ENCODE results near the gene PSMD5. TPM values are rescaled to one million over a fixed set of nuclear protein-coding genes. Genes with fewer than 3 reads are reported as not detected.
A peak's percentile ranks its signal among the peaks of the same experiment; 100 is the strongest.

PSMD5 gene
- total RNA-seq, 1 donor = 32.6 TPM

DNA sequence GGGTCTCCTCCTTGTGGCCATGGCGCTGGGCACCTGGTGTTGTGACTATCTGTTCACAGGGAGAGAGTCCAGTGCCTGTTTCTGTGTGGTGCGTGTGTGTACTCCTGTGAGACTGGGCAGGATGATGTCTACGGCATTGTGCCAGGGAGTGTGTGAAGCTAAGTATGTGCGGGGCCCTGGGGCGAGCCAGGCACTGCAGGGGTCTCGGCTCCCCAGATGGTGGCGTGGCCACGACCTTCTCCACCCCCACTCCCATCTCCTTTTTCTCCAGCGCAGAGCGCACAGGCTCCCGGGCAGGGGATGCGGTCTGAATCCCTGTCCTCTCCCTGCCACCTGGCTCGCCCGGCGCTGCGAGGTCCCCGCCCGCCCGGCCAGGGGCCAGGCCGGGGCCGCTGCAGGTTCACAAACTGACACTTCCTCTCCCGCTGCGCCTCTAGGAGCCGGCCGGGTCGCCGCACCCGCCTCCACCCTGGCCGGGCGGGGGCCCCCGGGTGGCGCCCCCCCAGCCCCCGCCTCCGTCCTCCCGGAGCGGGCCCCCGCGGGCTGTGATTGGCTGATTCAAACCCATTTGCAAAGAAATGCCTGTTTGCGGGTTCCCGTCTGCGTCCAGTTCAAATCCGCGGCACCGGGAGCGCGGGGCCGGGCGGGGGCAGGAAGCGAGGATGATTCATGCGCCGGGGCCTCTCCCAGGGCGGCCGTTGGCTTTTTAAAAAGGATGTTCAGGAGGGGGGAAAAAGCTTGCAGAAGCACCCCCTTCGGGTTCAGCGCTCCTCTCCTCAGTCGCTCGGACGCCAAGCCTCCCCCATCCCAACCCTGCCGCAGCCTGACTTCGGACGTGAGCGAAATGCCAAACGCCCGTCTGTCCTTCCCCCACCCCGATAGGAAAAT, 33.5 kb upstream of the PSMD5 start:
- H3K4me3 ChIP-seq (ENCODE audit: insufficient read depth, low read length) = peak overlapping the region; percentile 79
- peaks cover 18% of the 10 kb centered on the region for H3K36me3 ChIP-seq (ENCODE audit: insufficient read depth, low read length)
- peak; percentile 99 for DNase-seq (ENCODE audit: insufficient read length, low spot score, missing footprints)
- peak overlapping the region; percentile 87 for H3K4me2 ChIP-seq (ENCODE audit: insufficient read depth, low read length)
- no peaks in the 10 kb centered on the region for H3K9me3 ChIP-seq (ENCODE audit: low read depth, low read length)
- TF ChIP-seq, protein P1, sequence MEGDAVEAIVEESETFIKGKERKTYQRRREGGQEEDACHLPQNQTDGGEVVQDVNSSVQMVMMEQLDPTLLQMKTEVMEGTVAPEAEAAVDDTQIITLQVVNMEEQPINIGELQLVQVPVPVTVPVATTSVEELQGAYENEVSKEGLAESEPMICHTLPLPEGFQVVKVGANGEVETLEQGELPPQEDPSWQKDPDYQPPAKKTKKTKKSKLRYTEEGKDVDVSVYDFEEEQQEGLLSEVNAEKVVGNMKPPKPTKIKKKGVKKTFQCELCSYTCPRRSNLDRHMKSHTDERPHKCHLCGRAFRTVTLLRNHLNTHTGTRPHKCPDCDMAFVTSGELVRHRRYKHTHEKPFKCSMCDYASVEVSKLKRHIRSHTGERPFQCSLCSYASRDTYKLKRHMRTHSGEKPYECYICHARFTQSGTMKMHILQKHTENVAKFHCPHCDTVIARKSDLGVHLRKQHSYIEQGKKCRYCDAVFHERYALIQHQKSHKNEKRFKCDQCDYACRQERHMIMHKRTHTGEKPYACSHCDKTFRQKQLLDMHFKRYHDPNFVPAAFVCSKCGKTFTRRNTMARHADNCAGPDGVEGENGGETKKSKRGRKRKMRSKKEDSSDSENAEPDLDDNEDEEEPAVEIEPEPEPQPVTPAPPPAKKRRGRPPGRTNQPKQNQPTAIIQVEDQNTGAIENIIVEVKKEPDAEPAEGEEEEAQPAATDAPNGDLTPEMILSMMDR (IDR thresholded peaks at IDR 0.05; ENCODE audit: extremely low read depth, low read depth, low read length) = no peak
- H3K27ac ChIP-seq (ENCODE audit: low read depth, low read length) = peak overlapping the region; percentile 46
- H3K27me3 ChIP-seq (ENCODE audit: insufficient read depth, low read length) = no peaks in the 10 kb centered on the region
- H3K79me2 ChIP-seq (ENCODE audit: insufficient read depth, low read length) = no peaks in the 10 kb centered on the region
- H3K4me1 ChIP-seq (ENCODE audit: insufficient read depth, low read length) = peaks cover 12% of the 10 kb centered on the region
- peak overlapping the region; percentile 77 for H2AFZ ChIP-seq (ENCODE audit: low read length)
- H4K20me1 ChIP-seq (ENCODE audit: insufficient read depth, low read length) = no peaks in the 10 kb centered on the region

DNA sequence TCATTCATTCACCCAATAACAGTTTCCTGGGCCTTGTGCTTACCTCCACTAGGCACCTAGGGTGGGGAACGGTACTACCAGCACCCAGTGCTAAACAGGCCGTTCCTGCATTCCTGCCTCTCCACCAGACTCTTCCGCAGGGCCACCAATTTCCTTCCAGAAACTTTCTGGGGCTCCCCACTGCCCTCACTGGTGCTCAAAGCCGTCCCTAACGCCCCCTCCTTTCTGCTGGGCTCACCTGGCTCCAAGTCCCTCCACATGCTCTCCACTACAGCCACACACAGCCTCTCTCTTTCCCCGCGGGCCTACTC, 32.9 kb upstream of the PSMD5 start:
- H3K4me3 ChIP-seq (ENCODE audit: insufficient read depth, low read length) = peak overlapping the region; percentile 79
- no peaks in the 10 kb centered on the region for H4K20me1 ChIP-seq (ENCODE audit: insufficient read depth, low read length)
- TF ChIP-seq, protein P1 (IDR thresholded peaks at IDR 0.05; ENCODE audit: extremely low read depth, low read depth, low read length) = no peak
- peak overlapping the region; percentile 43 for H3K27ac ChIP-seq (ENCODE audit: low read depth, low read length)
- no peaks in the 10 kb centered on the region for H3K9me3 ChIP-seq (ENCODE audit: low read depth, low read length)
- peaks cover 12% of the 10 kb centered on the region for H3K4me1 ChIP-seq (ENCODE audit: insufficient read depth, low read length)
- H2AFZ ChIP-seq (ENCODE audit: low read length) = peak overlapping the region; percentile 65
- peak overlapping the region; percentile 87 for H3K4me2 ChIP-seq (ENCODE audit: insufficient read depth, low read length)
- DNase-seq (ENCODE audit: insufficient read length, low spot score, missing footprints) = no peak
- H3K79me2 ChIP-seq (ENCODE audit: insufficient read depth, low read length) = no peaks in the 10 kb centered on the region
- no peaks in the 10 kb centered on the region for H3K27me3 ChIP-seq (ENCODE audit: insufficient read depth, low read length)
- H3K36me3 ChIP-seq (ENCODE audit: insufficient read depth, low read length) = peaks cover 18% of the 10 kb centered on the region

DNA sequence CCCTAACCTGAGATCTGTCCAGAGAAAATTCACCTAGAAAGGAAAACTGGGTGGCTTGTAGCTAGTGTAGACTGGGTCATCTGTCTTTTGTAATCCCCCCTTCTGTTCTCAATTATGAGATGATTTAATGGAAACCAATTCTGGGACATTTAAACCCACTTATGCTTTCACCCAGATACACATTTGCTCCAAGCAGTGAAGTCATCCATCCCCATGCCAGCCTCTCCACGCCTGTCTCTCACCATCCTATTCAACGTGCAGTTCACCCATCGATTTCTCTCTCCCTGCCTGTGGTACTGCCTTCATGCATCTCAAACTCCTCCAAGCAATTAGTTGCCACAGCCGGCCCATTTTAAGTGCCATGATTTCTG, 32.5 kb upstream of the PSMD5 start:
- peaks cover 18% of the 10 kb centered on the region for H3K36me3 ChIP-seq (ENCODE audit: insufficient read depth, low read length)
- no peak overlapping the region for H3K27ac ChIP-seq (ENCODE audit: low read depth, low read length)
- H3K4me1 ChIP-seq (ENCODE audit: insufficient read depth, low read length) = peaks cover 12% of the 10 kb centered on the region
- no peaks in the 10 kb centered on the region for H3K79me2 ChIP-seq (ENCODE audit: insufficient read depth, low read length)
- no peaks in the 10 kb centered on the region for H4K20me1 ChIP-seq (ENCODE audit: insufficient read depth, low read length)
- no peak overlapping the region for H2AFZ ChIP-seq (ENCODE audit: low read length)
- no peak for DNase-seq (ENCODE audit: insufficient read length, low spot score, missing footprints)
- no peaks in the 10 kb centered on the region for H3K9me3 ChIP-seq (ENCODE audit: low read depth, low read length)
- TF ChIP-seq, protein P1 (IDR thresholded peaks at IDR 0.05; ENCODE audit: extremely low read depth, low read depth, low read length) = no peak
- no peaks in the 10 kb centered on the region for H3K27me3 ChIP-seq (ENCODE audit: insufficient read depth, low read length)
- H3K4me2 ChIP-seq (ENCODE audit: insufficient read depth, low read length) = peak overlapping the region; percentile 87
- H3K4me3 ChIP-seq (ENCODE audit: insufficient read depth, low read length) = no peak overlapping the region

Measured in osteoblast (primary cell).